WI38 (cell line): ENCODE measurements around the gene LRMDA.

Experiments used
- H3K4me3 ChIP-seq: 2 replicates; pipeline ENCODE4 v1.5.1; 2011; ENCODE audit warnings: low read depth, mild to moderate bottlenecking, control low read depth, low read length
- TF ChIP-seq, protein P1 (sequence below): IDR thresholded peaks from 2 replicates; pipeline ENCODE4 v1.5.1; 2012; ENCODE audit warnings: low read depth, mild to moderate bottlenecking, control low read depth, low read length

The LRMDA gene

DNA sequence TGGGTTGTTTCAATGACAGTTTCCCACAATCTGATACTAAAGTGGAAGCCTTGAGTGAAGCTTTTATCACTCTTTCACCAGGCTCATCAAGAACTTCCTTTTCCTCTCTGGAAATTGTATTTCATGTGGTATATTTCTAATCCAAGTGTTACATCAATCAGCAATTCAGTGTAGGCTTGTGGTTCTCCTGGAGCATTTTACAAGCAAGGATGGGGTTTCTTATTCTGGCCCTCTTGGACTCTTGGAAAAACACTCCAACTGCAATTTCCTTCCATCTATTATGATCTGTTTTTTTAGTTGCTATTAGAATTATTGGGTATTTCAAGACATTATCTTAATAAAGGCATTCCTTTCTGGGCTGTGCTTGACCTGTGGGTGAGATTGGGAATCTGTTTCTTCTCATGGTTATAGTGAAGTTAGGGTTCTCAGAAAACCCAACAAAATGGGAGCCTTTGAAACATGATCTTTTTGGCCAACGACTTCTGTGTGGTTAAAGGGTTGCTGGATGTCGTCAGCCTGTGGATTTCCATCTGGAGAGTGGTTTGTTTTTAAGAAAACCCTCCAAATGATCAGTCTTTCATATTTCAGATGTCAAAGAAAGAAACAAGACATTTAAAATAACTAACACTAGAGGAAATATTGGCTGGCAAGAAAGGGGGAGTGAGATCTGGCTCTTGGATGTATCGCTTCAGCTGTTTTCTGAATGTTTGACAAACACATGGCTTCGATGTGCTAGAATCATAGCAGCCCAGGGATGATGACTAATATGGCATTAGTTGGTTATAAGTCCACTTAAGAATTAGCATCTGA, 540.2 kb downstream of the LRMDA start:
- TF ChIP-seq, protein P1, sequence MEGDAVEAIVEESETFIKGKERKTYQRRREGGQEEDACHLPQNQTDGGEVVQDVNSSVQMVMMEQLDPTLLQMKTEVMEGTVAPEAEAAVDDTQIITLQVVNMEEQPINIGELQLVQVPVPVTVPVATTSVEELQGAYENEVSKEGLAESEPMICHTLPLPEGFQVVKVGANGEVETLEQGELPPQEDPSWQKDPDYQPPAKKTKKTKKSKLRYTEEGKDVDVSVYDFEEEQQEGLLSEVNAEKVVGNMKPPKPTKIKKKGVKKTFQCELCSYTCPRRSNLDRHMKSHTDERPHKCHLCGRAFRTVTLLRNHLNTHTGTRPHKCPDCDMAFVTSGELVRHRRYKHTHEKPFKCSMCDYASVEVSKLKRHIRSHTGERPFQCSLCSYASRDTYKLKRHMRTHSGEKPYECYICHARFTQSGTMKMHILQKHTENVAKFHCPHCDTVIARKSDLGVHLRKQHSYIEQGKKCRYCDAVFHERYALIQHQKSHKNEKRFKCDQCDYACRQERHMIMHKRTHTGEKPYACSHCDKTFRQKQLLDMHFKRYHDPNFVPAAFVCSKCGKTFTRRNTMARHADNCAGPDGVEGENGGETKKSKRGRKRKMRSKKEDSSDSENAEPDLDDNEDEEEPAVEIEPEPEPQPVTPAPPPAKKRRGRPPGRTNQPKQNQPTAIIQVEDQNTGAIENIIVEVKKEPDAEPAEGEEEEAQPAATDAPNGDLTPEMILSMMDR, result no peak
- no peak overlapping the region for H3K4me3 ChIP-seq

DNA sequence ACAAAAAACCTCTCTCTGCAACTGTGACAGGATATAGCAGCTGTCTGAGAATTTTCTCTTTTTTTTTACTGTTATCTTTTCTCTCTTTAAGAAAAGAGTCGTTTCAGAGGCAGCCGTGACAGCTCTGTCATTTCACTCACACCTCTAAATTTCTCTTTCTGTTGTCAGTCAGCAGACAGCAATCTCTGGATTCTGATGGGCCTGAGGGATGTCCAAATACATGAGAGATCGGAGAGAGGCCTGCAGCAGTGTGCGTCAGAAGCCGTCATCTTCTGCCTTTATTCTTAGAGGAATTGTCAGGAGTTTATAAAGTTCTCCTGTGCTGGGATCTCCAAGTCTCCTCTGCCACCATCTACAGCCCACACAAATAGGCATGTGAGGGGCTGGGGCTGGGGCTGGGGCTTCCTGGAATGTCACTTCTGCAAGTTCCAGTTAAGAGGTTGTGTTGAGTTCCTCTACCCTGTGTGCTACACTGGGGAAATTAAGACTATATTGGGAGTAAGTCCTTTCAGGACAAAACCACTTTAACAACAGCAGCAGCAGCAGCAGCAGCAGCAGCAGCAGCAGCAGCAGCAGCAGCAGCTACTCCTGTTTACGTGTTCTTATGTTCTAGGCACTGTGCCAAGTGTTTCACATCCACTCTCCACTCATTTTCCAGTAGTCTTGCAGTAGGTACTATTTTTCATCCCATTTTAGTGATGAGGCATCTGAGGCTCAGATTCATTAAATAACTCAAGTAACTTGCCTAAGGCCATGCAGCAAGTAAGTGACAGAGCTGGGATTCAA, 541.3 kb downstream of the LRMDA start:
- H3K4me3 ChIP-seq, result no peak overlapping the region
- TF ChIP-seq, protein P1, result no peak

DNA sequence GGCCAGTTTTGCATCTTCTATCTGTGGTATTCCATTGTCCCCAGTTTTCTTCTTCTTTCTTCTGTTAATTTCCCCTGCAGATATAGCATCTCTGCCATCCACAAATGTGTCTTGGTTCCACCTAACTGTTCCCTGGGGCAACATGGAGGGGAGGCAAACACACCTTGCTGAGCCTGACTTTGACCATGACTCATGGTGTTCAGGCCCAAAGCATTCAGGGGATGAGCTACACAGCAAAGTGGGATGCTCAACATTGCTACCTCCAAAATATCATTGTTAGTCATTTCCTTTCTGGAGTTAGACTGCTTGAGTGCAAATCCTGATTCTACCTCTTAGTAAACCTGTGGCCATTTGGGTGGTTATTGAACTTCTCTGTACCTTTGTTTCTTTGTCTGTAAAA, 542.7 kb downstream of the LRMDA start:
- TF ChIP-seq, protein P1, result no peak
- H3K4me3 ChIP-seq, result no peak overlapping the region

GRCh38 chr10:75976681-75977080, 545.3 kb downstream of the LRMDA start:
- H3K4me3 ChIP-seq, result no peak overlapping the region
- TF ChIP-seq, protein P1, result no peak

GRCh38 chr10:75977139-75977538, 545.7 kb downstream of the LRMDA start:
- TF ChIP-seq, protein P1, result no peak
- H3K4me3 ChIP-seq, result no peak overlapping the region

- TF ChIP-seq, protein P1, result no peak
- H3K4me3 ChIP-seq, result no peak overlapping the region
Measured at GRCh38 chr10:75978213-75978612, 546.8 kb downstream of the LRMDA start.

- TF ChIP-seq, protein P1, result no peak
Measured at GRCh38 chr10:75980419-75981002, 549.1 kb downstream of the LRMDA start.

More at GRCh38 chr10:75980419-75981002, 549.1 kb downstream of the LRMDA start:
- no peak overlapping the region for H3K4me3 ChIP-seq
